ENCODE data around the gene ARID1B.

The ARID1B gene

GRCh38 chr6:157079771-157080170 is 302.6 kb downstream of the ARID1B start:
- DNase-seq (ENCODE audit: low read depth), result no peak

- DNase-seq (ENCODE audit: low read depth), result no peak
Observed at GRCh38 chr6:157080986-157081391, 303.8 kb downstream of the ARID1B start.

DNA sequence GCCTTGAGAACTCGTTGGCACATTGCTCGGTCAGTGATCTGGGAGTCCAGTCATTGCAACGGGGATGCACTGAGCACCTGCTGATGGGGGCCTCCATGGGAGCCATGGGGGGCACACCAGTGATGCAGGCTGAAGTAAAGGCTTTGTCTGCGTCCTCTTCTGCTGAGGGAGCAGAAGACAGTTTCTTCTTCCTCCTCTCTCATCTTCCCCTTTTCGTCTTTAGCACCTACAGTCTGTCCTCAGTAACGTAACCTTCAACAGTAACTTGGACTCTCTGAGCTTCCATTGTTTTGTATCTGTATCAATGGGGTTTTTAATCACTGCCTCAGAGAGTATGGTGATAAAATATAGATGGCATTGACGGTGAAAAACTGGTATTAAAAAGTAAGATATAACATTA is 306.2 kb downstream of the ARID1B start:
- no peak for DNase-seq (ENCODE audit: low read depth)

DNA sequence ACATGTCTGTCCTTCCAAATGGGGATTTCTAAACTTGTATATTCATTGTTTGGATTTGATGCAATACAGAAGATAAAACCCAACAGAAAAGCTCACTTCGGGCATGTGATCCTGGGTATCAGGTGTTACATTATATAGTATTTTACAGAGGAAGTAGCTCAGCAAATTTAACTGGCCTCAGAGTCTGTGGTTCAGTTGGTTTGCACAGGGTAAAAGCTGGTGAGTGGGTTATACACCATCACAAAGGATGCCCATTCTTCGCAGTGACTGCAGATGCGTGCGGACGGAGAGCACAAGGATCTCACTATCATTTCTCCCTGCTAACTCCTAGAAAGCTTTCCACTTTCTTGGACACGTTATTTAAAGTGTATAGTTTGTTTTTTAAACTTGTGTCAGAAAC is 309.5 kb downstream of the ARID1B start:
- DNase-seq (ENCODE audit: low read depth), result no peak

DNA sequence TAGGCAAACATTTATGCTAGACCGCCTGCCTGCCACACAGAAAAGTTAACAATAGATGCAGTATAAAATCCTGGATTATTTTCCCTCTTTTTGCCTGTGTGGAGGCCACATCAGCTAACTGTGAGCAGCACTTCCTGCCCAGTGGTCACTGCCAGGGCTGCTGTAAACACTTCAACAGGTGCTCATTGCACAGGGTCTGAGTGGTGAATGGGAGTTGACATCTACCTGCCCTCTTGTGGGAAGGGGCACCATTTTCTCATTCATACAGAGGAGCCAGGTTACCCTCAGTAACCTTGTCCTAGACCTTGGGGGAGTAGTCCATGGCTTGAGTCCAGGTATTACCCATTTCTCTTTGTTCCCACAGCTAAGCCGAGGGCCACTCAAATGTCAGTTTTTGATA is 310.8 kb downstream of the ARID1B start:
- no peak for DNase-seq (ENCODE audit: low read depth)

DNA sequence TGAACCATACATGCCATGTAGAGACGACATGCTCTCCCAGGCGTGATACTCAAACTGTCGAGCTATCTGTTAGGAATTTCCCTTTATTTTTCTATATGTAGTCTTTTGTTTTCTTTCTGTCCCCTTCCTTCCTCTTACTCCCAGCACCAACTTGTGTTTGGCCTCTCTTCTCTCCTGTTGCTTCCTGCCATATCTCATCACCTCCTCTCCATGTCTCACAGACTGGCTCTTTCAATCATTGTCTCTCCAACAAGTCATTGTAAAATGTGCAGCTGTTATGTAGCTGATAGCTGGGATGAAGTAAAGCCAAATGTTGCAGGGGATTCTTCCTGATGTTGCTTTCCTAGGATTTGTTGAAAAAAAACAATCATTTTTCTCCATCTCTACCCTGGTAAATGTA is 311.7 kb downstream of the ARID1B start:
- DNase-seq (ENCODE audit: low read depth), result no peak

- DNase-seq (ENCODE audit: low read depth), result peak; percentile 68
Observed at GRCh38 chr6:157089258-157089657, 312.1 kb downstream of the ARID1B start.

DNA sequence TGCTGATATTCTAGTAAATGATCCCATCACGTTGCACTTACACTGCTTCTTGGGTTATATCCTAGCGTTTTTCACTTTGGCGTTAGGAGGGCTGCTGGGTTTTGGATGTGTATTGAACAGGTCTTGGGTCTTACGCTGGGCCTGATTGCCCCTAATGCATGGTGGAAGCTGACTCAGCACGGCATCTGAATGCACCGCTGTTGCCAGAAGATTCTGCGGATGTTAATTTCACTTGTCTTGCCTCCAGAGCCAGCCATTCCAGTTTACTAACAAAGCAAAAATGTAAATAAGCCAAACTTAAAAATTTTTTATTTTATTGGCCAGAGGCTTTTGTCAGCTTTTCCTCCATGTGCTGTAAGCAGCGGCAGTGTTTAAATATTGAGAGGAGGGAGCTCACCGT is 312.7 kb downstream of the ARID1B start:
- peak; percentile 44 for DNase-seq (ENCODE audit: low read depth)

DNA sequence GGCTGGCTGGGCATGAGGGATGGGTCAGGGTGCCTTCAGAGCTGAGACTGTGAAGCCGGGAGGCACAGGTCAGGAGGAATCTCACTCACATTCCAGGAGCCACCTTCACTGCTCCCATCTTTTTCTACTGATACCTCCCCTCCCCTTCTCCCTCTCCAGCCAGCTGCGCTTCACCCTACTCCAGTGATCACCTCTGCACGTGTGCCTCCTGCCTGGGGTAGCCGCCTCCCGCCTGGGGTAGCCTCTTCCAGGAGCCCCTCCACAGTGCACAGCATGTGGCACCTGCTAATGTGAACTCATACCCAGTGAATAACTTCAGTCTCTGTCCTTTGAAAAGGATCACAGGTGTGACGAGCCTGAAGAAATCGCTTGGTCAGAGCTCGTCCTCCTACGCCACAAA is 313.6 kb downstream of the ARID1B start:
- no peak for DNase-seq (ENCODE audit: low read depth)

- DNase-seq (ENCODE audit: low read depth), result no peak
Observed at GRCh38 chr6:157091243-157091642, 314.1 kb downstream of the ARID1B start.

- no peak for DNase-seq (ENCODE audit: low read depth)
Observed at GRCh38 chr6:157091856-157092460, 314.8 kb downstream of the ARID1B start.

- DNase-seq (ENCODE audit: low read depth), result no peak
Observed at GRCh38 chr6:157092736-157093135, 315.6 kb downstream of the ARID1B start.

DNA sequence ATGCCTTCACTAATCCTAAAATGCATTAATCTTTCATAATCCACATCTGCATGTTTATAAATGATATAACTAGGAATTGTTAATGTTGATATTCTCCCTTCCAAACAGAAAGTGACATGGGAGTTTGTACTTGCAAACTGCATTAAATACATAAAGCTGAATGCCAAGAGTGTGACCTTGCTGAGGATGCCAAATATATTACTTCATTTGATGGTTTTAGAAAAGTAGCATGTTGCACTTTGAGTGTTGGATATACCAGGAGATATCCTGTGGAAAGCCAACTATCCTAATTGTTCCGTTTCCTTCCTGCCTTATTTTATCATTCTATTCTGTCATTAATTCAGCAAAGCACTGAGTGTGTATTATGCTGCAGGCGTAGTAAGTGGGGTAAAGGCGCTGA is 316.4 kb downstream of the ARID1B start:
- no peak for DNase-seq (ENCODE audit: low read depth)

- no peak for DNase-seq (ENCODE audit: low read depth)
Observed at GRCh38 chr6:157094038-157094437, 316.9 kb downstream of the ARID1B start.

- DNase-seq (ENCODE audit: low read depth), result no peak
Observed at GRCh38 chr6:157095084-157095483, 317.9 kb downstream of the ARID1B start.

DNA sequence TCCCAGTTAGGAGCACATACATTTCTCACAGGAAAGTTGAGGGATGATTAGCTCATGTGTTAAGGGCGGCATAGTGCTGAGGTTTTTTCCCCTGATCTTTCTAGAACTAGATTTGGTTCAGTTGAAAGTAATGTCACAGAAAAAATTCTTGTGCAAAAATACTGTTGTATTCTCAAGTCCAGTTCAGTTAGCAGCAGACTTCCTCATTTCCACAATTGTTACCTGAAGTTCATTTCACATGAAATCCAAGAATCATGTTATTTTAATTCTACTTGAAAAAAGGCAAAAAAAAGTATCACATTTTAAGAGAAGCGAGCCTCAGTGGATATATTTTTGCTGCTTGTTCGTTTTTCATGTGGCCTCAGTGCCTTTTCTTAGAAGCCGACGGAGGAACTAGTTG is 318.4 kb downstream of the ARID1B start:
- no peak for DNase-seq (ENCODE audit: low read depth)

DNA sequence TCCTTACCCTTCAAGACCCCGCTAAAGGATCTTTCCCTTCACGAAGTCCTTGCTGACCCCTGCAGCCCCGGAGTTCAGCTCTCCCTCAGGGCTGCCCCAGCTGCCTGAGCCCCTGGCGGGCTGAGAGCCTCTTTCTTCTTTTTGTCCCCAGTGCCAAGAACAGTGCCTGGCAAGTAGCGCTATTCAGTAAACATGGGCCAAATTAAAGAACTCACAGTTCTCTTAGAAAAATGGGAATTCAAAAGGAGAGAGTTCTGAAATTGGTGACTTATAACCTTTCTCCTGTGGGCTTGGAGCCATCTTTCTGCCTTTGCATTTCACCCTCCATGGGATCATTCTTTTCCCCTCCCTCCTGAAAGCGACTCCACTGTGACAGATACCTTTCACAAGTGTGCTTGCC is 318.9 kb downstream of the ARID1B start:
- DNase-seq (ENCODE audit: low read depth), result no peak

DNA sequence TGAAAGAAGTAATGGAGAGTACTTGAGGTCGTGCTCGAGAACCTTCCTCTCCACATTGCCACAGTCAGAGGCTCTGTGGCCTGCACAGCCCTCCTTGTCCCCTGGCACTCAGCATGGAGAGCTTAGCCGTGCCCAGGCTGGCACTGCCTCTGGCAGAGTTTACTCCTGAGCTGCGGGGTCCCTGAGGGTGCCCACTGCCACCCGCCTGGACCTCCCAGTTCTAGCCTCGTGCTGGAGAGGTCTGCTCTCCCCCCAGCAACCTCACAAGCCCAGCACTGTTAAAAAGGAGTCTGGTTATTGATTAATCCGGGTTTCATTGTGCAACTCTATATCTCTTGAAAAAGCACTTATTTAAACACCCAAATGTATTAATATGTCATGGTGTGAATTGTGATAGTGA is 319.3 kb downstream of the ARID1B start:
- DNase-seq (ENCODE audit: low read depth), result no peak

GRCh38 chr6:157097255-157097955 is 320.2 kb downstream of the ARID1B start:
- no peak for DNase-seq (ENCODE audit: low read depth)

GRCh38 chr6:157098999-157099398 is 321.8 kb downstream of the ARID1B start:
- DNase-seq (ENCODE audit: low read depth), result no peak

DNA sequence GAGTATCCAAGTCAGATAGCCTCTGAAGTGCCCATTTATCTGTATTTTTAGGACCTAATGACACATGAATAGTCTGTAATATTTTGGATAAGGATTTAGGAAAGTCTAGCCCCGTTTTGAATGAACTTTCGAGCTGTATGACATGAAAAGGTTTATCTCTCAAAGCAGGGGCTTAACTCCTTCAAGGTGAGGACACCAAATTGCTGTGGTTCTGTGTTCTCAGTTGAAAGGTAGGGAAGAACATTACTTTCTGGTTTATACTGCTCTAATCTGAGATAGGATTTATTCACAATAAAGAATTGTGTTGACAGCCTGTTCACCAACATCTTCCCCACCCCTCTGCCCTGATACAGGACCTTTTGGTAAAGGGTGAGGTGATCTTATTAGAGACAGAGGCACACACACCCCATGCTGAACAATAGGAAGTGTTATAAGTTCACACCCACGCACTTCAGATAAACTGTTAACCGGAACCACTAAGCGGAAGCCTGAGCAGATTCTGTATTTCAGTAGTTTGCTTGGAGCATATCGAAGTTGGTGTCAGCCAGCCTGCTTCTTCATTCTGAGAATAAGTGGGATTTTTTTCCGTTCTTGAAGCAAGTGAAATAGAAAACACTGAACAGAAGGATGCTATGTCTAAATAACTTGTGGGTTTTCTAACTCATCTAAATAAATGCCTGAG is 322.9 kb downstream of the ARID1B start:
- DNase-seq (ENCODE audit: low read depth), result no peak

DNA sequence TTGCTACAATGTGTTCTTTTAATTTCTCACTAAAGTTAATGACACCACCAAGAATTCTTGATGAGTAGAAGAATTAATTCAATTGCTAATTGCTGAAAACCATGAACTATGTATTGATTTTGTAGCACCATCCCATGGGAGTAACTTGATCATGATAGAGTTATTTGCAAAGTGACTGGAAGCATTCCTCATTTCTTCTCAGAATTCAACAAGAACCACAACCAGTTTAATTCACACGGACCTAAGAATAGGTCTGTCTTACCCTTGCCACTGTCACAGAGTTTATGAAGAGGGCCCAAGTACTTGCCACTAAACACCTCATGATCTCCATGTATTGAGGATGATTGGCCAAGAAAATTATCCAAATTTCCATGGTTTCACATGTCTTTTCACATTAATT is 324.0 kb downstream of the ARID1B start:
- DNase-seq (ENCODE audit: low read depth), result no peak

GRCh38 chr6:157104803-157105202 is 327.6 kb downstream of the ARID1B start:
- DNase-seq (ENCODE audit: low read depth), result no peak

GRCh38 chr6:157106487-157106886 is 329.3 kb downstream of the ARID1B start:
- no peak for DNase-seq (ENCODE audit: low read depth)
